ENCODE measurements around the gene CCNY.

CCNY gene

GRCh38 chr10:35452847-35453246 lies 116.5 kb downstream of the CCNY start:
- DNase-seq (ENCODE audit: low spot score) = no peak

GRCh38 chr10:35453855-35454532 lies 117.7 kb downstream of the CCNY start:
- DNase-seq (ENCODE audit: low spot score) = no peak

GRCh38 chr10:35456153-35456720 lies 119.9 kb downstream of the CCNY start:
- DNase-seq (ENCODE audit: low spot score) = no peak

- no peak for DNase-seq (ENCODE audit: low spot score)
Observed at GRCh38 chr10:35456784-35457183, 120.5 kb downstream of the CCNY start.

DNA sequence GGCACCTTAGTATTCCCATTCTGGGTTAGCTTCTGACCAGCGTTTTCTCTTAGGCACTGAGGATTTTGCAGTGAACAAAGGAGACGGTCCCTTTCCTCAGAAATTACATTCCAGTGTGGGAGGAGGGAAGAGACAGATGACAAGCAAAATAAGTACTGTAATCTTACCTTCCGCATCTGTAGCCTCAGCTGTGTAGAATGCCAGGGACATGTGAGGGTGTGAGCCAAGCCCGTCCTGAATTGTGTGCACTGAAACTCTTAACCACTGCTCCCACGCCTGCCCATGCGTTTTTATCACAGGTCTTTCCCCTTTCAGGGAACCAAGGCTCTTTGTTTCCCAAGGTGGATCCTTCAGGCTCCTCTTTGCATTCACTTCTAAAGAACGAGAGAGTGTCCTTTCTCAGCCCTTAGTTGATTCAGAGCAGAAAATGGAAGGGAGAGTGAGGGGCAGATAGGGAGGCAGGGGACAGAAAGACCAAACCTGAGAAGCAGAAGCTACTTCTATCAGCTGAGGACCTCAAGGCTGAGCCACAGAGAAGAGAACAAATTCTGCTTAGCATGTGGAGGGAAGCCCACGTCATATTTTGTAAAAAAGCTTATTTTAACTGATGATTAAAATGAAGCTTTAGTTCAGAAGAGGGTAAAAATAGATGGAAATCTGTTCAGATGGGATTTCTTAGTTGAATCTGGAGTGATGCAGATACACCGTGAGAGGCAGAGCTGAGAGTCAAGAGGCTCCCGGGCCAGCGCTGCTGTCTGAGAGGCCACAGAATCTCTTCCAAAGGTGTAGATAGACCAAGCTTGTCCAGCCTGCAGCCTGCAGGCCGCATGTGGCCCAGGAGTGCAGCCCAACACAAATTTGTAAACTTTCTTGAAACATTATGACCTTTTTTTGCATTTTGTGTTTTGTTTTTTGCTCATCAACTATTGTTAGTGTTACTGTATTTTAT lies 122.5 kb downstream of the CCNY start:
- no peak for DNase-seq (ENCODE audit: low spot score)

DNA sequence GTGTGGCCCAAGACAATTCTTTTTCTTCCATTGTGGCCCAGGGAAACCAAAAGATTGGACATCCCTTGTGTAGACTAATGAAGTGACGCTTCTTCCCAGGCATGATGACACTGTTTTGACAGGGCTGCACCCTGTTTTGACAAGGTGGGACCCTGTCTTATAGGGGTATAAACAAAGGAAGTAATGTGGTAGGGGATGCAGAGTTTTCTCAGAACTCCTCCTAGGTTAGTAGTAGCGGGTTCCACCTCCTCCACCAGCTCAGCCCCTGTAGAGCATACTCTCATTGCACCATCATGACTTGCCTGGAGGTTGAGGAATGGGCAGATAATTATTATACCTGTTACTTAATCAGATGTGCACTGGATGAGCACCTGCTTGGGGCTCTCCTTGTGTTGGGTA lies 123.1 kb downstream of the CCNY start:
- no peak for DNase-seq (ENCODE audit: low spot score)

DNA sequence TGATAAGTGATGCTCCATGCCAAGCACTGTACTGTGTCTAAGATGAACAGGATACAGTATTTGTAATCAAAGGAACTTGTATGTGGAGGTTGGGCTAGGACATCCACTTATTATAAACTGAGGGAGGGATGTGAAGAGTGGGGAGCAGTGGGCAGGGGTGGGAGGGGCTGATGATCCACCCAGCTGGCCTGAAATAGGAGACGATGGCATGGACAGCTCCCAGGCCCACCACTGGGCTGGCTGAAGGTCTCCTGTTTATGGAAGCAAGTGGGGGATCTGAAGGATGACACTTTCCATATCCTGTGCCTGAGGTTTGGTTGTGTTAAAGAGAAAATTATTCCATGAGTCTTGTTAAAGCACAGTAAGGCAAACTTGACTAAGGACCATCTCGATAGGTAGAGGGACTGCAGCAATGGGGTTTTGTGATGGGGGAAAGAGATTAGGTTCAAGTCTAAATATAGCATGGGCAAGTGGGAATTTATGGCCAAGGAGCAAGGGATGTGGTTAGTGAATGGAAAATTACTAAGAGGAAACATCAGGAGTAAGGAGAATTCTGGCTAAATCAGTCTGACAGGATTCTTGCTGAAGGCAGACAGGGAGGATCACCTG lies 124.6 kb downstream of the CCNY start:
- no peak for DNase-seq (ENCODE audit: low spot score)

DNA sequence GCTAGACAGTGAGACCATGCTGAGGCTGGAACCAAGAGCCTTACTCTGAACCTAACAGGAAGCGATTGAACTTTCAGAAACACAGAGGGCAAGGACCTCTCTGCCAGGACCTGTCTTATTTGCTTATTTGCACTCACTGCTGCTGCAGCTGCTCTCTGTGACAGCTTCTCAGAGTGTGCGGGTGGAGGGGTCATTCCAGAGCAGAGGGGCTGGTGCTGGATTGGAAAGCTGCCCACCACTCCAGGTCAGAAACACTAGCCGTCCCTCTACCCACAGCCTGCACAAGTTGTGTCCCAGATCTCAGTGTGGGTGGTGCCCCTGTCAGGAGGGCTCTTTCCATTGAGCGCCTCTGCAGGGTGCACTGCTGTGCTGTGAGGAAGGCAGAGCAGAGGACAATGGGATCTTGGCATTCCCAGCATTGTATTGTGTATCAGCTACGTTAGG lies 126.2 kb downstream of the CCNY start:
- DNase-seq (ENCODE audit: low spot score) = no peak

- no peak for DNase-seq (ENCODE audit: low spot score)
Observed at GRCh38 chr10:35463105-35463867, 127.0 kb downstream of the CCNY start.

DNA sequence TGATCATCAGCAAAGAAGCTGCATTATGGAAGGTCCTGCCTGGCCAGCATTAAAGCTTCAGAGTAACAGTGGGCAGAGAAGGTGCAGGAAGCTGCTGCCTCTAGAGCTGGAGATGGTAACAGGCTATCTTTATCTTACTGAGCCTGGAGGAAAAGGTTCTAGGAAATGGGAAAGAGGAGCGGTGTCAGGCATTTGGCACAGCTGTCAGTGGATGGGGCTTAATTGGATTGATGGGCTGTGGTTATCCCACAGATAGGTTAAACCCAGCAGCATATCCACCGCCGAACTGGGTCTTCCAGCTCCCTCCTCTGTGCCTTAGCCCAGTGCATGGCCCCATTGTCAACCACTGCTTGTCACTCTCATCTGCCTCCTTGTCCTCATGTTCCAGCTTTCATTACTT lies 127.6 kb downstream of the CCNY start:
- DNase-seq (ENCODE audit: low spot score) = no peak

- DNase-seq (ENCODE audit: low spot score) = no peak
Observed at GRCh38 chr10:35464825-35465456, 128.6 kb downstream of the CCNY start.

DNA sequence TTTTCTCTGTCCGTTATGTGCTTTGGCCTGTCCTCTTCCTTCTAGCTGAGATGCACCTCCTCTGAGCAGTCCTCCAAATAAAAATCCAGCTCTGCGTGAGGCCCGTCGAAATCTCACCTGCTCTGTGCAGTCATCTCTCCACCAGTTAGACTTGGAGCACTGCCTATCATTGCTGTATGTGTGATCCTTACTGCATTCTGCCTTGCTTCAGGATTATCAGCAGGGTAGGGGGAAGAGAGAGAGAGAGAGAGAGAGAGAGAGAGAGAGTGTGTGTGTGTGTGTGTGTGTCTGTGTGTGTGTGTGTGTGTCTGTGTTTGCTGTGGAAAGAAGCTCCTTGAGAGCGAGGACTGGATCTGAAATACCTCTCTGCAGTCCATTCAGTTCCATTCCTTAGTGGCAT lies 129.4 kb downstream of the CCNY start:
- DNase-seq (ENCODE audit: low spot score) = no peak

DNA sequence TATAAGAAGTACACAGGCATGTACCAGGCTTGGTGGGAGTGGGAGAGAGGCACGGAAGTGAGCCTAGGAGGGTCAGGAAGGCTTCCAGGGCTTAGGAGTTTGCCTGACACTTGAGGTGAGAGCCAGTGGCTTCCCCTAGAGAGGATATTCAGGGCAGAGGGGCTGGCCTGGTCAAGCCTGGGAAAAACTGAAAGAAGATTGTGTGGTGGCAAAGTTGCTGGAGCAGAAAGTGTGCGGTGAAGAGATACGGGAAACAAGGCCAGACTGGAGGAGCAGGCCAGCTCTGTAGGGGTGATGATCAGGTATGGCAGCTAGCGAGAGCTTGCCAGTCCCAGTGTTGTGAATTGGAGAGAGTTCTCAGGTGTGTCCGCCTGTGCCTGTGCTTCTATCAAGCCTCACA lies 129.9 kb downstream of the CCNY start:
- DNase-seq (ENCODE audit: low spot score) = no peak

GRCh38 chr10:35466661-35467060 lies 130.4 kb downstream of the CCNY start:
- DNase-seq (ENCODE audit: low spot score) = no peak

DNA sequence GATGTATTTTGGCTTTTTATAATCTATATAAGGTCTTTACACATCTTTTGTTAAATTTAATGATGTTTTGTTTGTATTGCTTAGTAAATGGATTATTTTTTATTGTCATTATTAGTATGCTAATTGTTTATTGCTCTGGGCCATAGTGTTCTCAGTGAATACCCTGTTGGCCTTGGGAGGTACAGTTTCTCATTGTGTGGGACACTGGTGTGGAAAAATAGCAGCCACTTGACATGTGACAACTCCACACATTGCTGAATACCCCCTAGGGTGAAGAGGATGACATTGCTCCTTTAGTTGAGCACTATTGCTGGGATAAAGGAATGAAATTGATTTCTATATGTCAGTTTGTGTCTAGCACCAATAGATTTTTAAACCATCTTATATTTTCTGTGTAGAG lies 130.9 kb downstream of the CCNY start:
- DNase-seq (ENCODE audit: low spot score) = no peak

- DNase-seq (ENCODE audit: low spot score) = no peak
Observed at GRCh38 chr10:35470248-35470924, 134.1 kb downstream of the CCNY start.

GRCh38 chr10:35470925-35471315 lies 134.6 kb downstream of the CCNY start:
- no peak for DNase-seq (ENCODE audit: low spot score)

GRCh38 chr10:35471435-35471834 lies 135.1 kb downstream of the CCNY start:
- DNase-seq (ENCODE audit: low spot score) = no peak

DNA sequence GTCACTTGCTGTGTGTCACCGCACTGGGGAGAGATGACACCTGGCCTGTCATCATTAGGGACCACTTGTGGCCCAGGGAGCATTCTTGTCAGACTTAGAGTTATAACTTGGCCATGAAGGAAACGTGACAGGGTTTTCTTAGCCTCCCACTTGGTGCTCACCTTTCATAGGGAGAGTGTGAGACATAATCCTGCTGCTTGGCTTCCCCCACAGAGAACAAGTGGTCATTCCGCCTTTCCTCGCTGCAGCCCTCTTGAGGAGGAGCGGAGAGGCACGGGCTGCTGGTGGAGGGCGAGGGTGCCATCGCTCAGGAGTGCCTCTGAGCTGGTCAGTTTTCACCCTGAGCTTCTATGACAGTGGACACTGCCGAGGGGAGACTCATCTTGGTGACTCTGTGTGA lies 143.8 kb downstream of the CCNY start:
- no peak for DNase-seq (ENCODE audit: low spot score)

GRCh38 chr10:35481413-35481812 lies 145.1 kb downstream of the CCNY start:
- no peak for DNase-seq (ENCODE audit: low spot score)

Data from left forelimb (tissue), 1 donor.